Kidney epithelial cell (primary cell): ENCODE measurements around the gene MCEMP1. TPM values are rescaled to one million over a fixed set of nuclear protein-coding genes. Genes with fewer than 3 reads are reported as not detected.

ENCODE experiments used
- DNase-seq: peaks from one replicate; pipeline ENCODE4 v3.0.0-alpha.2; 2010; ENCODE audit warnings: low read depth
- H3K27me3 ChIP-seq: 2 replicates; pipeline ENCODE4 v1.6.0; 2011; ENCODE audit warnings: low read length; ENCODE audit not compliant: control insufficient read depth, insufficient read depth
- H3K36me3 ChIP-seq: 2 replicates; pipeline ENCODE4 v1.5.1; 2011; ENCODE audit warnings: low read length; ENCODE audit not compliant: control insufficient read depth, insufficient read depth
- H3K4me3 ChIP-seq: 2 replicates; pipeline ENCODE4 v1.5.1; 2011; ENCODE audit warnings: low read depth, mild to moderate bottlenecking, control low read depth, low read length
- total RNA-seq: library from RNA; depleted of rRNA; stranded (reverse); fragments of >200 nt; gene quantifications from 2 replicates; pipeline ENCODE4 v1.2.3, GENCODE V29; 2015
- TF ChIP-seq, protein P1 (sequence below): IDR thresholded peaks from 2 replicates; pipeline ENCODE4 v1.5.1; 2011; ENCODE audit warnings: mild to moderate bottlenecking, moderate library complexity, low read length, control low read depth, inconsistent platforms; ENCODE audit not compliant: insufficient read depth, poor library complexity, severe bottlenecking

MCEMP1 gene
- total RNA-seq, 1 donor from 2014 or later: not detected

DNA sequence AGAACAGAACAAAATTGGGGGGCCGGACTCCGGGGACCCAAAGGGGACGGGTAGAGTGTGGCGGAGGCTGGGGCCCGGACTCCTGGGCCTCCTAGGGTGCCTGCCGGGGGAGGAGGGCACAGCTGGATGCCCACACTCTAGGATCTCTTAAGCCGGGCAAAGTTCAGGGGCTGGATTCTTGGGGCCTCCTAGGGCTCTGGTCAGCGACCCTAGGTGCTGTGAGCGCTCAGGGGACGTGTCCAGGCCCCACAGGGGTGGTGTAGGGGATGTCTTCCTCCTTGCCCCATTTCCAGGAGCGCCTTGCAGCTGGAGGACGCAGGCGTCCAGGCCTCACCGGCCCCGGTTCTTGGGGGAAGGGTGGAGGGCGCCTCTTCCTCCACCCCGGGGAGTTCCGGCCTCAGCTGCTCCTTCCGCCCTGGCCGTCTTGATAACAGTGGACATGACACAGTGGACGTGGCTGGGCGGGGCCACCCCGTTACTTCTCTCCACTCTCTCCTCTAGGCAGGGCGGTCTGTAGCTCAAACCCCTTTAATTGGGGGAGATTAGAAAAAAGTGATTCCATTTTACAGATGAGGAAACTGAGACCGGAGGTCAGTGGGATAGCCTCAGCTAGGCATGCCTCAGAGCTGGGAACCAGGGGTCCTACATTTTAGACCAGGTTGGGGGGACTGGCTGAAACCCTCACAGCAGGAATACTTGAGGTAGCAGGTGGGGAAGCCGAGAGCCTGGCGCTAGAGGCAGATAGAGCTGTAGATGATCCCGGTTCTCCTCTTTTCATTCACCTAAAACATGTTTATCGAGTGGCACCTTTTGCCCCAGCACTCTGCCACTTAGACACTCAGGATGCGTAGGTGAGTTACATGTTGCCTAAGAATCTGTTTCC is 39.3 kb upstream of the MCEMP1 start:
- DNase-seq: no peak
- Histone ChIP-seq H3K4me3 (peak overlapping the region; percentile 78), H3K36me3 (no peaks in the 10 kb centered on the region), H3K27me3 (peaks cover 3% of the 10 kb centered on the region)
- TF ChIP-seq, protein P1, sequence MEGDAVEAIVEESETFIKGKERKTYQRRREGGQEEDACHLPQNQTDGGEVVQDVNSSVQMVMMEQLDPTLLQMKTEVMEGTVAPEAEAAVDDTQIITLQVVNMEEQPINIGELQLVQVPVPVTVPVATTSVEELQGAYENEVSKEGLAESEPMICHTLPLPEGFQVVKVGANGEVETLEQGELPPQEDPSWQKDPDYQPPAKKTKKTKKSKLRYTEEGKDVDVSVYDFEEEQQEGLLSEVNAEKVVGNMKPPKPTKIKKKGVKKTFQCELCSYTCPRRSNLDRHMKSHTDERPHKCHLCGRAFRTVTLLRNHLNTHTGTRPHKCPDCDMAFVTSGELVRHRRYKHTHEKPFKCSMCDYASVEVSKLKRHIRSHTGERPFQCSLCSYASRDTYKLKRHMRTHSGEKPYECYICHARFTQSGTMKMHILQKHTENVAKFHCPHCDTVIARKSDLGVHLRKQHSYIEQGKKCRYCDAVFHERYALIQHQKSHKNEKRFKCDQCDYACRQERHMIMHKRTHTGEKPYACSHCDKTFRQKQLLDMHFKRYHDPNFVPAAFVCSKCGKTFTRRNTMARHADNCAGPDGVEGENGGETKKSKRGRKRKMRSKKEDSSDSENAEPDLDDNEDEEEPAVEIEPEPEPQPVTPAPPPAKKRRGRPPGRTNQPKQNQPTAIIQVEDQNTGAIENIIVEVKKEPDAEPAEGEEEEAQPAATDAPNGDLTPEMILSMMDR: no peak

DNA sequence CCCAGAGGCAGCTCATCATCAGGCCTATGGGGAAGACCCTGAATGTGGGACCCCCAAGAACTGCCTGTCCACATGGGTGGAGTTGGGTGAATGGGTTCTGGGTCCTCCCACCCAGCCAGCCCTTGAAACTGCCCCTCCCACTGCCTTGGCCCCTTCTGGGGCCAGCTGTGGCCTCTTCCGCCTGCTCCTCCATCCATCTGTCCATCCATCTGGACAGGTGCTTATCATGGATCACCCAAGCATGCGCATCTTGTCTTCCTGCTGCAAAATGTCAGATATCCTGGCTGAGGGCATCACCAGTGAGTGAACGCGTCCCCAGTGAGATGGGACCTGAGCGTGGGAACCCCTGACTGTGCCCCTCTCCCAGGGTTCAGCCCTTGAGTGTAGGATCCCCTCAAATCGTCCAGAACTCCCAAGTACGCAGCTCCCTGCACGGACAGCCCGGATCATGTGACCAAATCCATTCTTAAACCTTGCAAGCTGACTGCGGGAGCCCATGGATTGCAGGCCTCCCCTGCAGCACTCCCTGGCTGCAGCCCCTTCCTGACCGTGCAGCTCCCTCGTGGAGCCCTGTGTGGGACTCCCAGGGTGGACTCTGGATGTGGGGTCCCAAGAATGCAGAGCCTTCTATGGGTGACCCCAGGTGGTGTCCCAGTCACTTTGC is 38.0 kb upstream of the MCEMP1 start:
- no peaks in the 10 kb centered on the region for H3K36me3 ChIP-seq
- TF ChIP-seq, protein P1: no peak
- no peak for DNase-seq
- H3K27me3 ChIP-seq: peaks cover 3% of the 10 kb centered on the region
- H3K4me3 ChIP-seq: no peak overlapping the region

DNA sequence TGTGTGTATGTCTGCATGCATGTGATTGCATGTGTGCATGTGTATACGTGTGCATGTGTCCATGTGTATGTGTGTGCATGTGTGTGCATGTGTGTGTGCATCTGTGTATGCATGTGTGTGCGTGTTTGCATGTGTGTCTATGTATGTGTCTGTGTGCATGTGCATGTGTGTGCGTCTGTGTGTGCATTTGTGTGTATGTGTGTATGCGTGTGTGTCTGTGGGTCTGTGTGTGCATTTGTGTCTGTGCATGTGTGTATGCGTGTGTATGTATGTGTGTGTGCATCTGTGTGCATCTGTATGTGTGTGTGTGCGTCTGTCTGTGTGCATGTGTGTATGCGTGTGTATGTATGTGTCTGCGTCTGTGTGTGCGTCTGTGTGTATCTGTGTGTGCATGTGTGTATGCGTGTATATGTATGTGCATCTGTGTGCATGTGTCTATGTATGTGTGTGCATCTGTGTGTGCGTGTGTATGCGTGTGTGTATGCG is 37.0 kb upstream of the MCEMP1 start:
- TF ChIP-seq, protein P1: no peak

DNA sequence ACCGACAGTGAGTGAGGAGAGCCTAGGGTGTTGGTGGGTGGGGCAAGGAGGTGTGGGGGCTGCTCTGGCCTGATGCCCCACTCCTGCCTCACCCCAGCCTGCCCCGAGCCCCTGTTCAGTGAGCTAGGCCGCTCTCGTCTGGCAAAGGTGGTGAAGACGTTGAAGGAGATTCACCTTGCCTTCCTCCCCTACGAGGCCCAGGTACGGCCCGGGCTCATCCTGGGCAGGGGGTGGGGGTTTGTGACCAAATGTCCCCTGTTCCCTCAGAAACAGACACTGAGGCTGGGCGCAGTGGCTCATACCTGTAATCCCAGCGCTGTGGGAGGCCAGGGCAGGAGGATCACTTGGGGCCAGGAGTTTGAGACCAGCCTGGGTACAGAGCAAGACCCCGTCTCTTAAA is 36.1 kb upstream of the MCEMP1 start:
- H3K27me3 ChIP-seq: no peaks in the 10 kb centered on the region
- TF ChIP-seq, protein P1: no peak
- H3K36me3 ChIP-seq: no peaks in the 10 kb centered on the region
- DNase-seq: no peak
- H3K4me3 ChIP-seq: no peak overlapping the region

More for the DNA sequence above, 37.0 kb upstream of the MCEMP1 start:
- Histone ChIP-seq H3K27me3 (peaks cover 3% of the 10 kb centered on the region), H3K36me3 (no peaks in the 10 kb centered on the region), H3K4me3 (no peak overlapping the region)
- DNase-seq: no peak

DNA sequence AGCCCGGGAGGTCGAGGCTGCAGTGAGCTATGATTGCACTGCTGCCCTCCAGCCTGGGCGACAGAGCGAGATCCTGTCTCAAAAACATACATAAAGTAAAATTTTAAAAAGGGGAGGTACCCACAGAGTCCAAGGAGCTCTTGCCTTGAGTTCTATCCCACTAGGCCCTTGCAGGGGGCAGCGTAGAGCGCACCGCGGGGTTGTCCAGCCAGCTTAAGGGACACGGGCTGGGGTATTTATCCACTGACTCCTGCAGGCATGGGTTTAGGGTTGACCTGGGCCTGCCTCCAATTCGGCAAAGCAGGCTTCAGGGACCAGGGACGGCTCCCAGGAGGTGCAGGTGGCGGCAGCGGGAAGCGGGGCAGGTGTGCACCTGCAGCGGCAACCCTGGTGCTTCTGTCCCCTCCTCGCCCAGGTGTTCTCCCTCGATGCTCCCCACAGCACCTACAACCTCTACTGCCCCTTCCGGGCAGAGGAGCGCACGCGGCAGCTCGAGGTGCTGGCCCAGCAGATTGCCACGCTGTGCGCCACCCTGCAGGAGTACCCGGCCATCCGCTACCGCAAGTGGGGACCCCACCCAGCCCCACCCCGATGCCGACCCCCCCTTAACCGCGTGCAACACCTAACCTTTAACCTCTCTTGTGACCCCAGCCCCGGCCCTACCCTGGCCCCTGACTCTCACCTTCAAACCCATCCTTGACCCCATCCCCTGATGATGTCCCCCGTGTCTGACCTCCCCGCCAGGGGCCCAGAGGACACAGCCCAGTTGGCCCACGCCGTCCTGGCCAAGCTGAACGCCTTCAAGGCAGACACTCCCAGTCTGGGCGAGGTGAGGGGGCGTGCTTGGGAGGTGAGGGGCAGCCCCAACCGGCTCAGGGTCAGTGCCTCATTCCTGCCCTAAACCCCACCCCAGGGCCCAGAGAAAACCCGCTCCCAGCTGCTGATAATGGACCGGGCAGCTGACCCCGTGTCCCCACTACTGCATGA is 35.3 kb upstream of the MCEMP1 start:
- no peaks in the 10 kb centered on the region for H3K36me3 ChIP-seq
- no peak for DNase-seq
- H3K27me3 ChIP-seq: no peaks in the 10 kb centered on the region
- no peak overlapping the region for H3K4me3 ChIP-seq
- TF ChIP-seq, protein P1: no peak
